CD4-positive, CD25-positive, alpha-beta regulatory T cell (primary cell): ENCODE measurements around the gene NEO1. TPM values are rescaled to one million over a fixed set of nuclear protein-coding genes. Genes with fewer than 3 reads are reported as not detected.

Experiments
- ATAC-seq, 2 donors: fragments of 150-1000 bp; cut with Tn5 transposase; one replicate each; pipeline ENCODE4 v1.10.0; 2021; ENCODE audit warnings: low read depth in 2 of 2, moderate number of reproducible peaks in 2 of 2, moderate library complexity in 1 of 2
- DNase-seq, 3 donors: peaks; one replicate each; pipeline versions ENCODE4 v3.0.0 to v3.0.0-alpha.2; 2012 to 2022; ENCODE audit warnings: mixed read lengths in 1 of 3
- H3K27ac ChIP-seq: one replicate; pipeline ENCODE4 v1.7.0; 2013; ENCODE audit warnings: mild to moderate bottlenecking, low read length; ENCODE audit not compliant: insufficient read depth, poor library complexity, severe bottlenecking
- H3K27me3 ChIP-seq: one replicate; pipeline ENCODE4 v1.7.0; 2013; ENCODE audit warnings: low read length; ENCODE audit not compliant: control insufficient read depth, insufficient read depth
- H3K36me3 ChIP-seq: one replicate; pipeline ENCODE4 v1.7.0; 2013; ENCODE audit warnings: mild to moderate bottlenecking, low read length, moderate library complexity; ENCODE audit not compliant: control insufficient read depth, insufficient read depth
- H3K4me1 ChIP-seq: 2 replicates; pipeline ENCODE4 v1.7.0; 2013; ENCODE audit warnings: mild to moderate bottlenecking, low read length; ENCODE audit not compliant: insufficient read depth, control insufficient read depth, poor library complexity, severe bottlenecking
- H3K4me3 ChIP-seq: one replicate; pipeline ENCODE4 v1.7.0; 2013; ENCODE audit warnings: low read depth, mild to moderate bottlenecking, low read length, moderate library complexity
- H3K9me3 ChIP-seq, 2 experiments: 1 replicate in 1 of 2; 2 replicates in 1 of 2; pipeline ENCODE4 v1.7.0; 2013; ENCODE audit warnings: low read length in 2 of 2, mild to moderate bottlenecking in 1 of 2, moderate library complexity in 1 of 2; ENCODE audit not compliant: control insufficient read depth in 2 of 2
- H3K27ac Mint-ChIP-seq, 3 donors: one replicate each; pipeline ENCODE4 v1.8.0; 2020 to 2022; ENCODE audit warnings: mild to moderate bottlenecking in 3 of 3, mixed read lengths in 3 of 3, moderate library complexity in 2 of 3
- H3K27me3 Mint-ChIP-seq: one replicate; pipeline ENCODE4 v1.8.0; 2022; ENCODE audit warnings: mild to moderate bottlenecking, mixed read lengths
- H3K36me3 Mint-ChIP-seq: one replicate; pipeline ENCODE4 v1.8.0; 2020; ENCODE audit warnings: mixed read lengths
- H3K4me1 Mint-ChIP-seq, 4 donors: one replicate each; pipeline ENCODE4 v1.8.0; 2020 to 2022; ENCODE audit warnings: mixed read lengths in 4 of 4, mild to moderate bottlenecking in 1 of 4
- H3K4me3 Mint-ChIP-seq, 4 donors: one replicate each; pipeline ENCODE4 v1.8.0; 2020 to 2022; ENCODE audit warnings: mild to moderate bottlenecking in 4 of 4, mixed read lengths in 4 of 4, moderate library complexity in 3 of 4
- H3K9me3 Mint-ChIP-seq, 7 donors: one replicate each; pipeline ENCODE4 v1.8.0; 2020 to 2022; ENCODE audit warnings: mixed read lengths in 7 of 7, mild to moderate bottlenecking in 3 of 7, moderate library complexity in 2 of 7
- polyA plus RNA-seq, 4 donors: library from polyadenylated mRNA; unstranded; fragments of 300-500 nt; fragmentation: Illumina TruSeq; gene quantifications; one replicate each; pipeline ENCODE4 v1.2.3, GENCODE V29; 2021
- total RNA-seq: library from RNA; stranded (reverse); gene quantifications from one replicate; pipeline ENCODE4 v1.2.3, GENCODE V29; 2022

The NEO1 gene
- total and polyA plus RNA-seq, 5 donors from 2014 or later = 0.45 to 2.7 (median 0.68) TPM

DNA sequence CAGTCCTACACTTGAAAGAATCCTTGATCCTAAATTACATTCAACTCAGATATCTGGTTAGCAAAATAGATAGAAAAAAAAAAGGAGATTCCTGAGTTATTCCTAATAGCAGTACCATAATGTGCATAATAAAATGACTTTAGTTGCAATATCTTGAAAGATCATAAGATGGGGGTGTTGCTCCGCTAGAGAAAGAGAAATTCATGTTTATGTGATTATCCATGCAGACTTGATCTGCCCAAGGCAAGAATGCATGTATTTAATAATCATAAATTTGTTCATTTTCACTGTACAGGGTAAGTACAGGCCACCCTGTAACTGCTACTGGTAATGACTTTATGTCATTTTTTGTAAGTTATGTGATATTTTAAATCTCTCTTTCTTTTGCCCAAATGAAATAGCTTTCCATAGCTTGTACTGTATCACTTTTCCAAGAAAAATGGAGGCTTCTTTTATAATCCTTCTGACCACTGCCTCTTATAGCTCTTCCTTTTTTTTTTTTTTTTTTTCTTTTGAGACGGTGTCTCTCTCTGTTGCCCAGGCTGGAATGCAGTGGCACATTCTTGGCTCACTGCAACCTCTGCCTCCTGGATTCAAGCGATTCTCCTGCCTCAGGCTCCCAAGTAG is 231.9 kb downstream of the NEO1 start:
- ATAC-seq (no peak), DNase-seq (peak in 1 of 3 donors; percentile 26)
- Histone ChIP-seq H3K4me1 (no peaks in the 10 kb centered on the region), H3K36me3 (no peaks in the 10 kb centered on the region), H3K27ac (no peak overlapping the region), H3K9me3 (no peaks in the 10 kb centered on the region), H3K4me3 (no peak overlapping the region), H3K27me3 (no peaks in the 10 kb centered on the region)
- peaks cover 0 to 16% (median 2%) of the 10 kb centered on the region in 4 donors for H3K4me1 Mint-ChIP-seq
- no peak overlapping the region for H3K4me3 Mint-ChIP-seq
- H3K27ac Mint-ChIP-seq = no peak overlapping the region
- H3K27me3 Mint-ChIP-seq = peaks cover 8% of the 10 kb centered on the region
- H3K9me3 Mint-ChIP-seq = no peaks in the 10 kb centered on the region
- no peaks in the 10 kb centered on the region for H3K36me3 Mint-ChIP-seq

- H3K4me3 ChIP-seq = no peak overlapping the region
- no peaks in the 10 kb centered on the region for H3K4me1 ChIP-seq
- H3K9me3 Mint-ChIP-seq = no peaks in the 10 kb centered on the region
- no peaks in the 10 kb centered on the region for H3K36me3 ChIP-seq
- DNase-seq (no peak), ATAC-seq (no peak)
- H3K27ac Mint-ChIP-seq = no peak overlapping the region
- H3K4me3 Mint-ChIP-seq = no peak overlapping the region
- no peak overlapping the region for H3K27ac ChIP-seq
- H3K27me3 Mint-ChIP-seq = peaks cover 8% of the 10 kb centered on the region
- H3K9me3 ChIP-seq = no peaks in the 10 kb centered on the region
- H3K4me1 Mint-ChIP-seq = peaks cover 0 to 16% (median 2%) of the 10 kb centered on the region in 4 donors
- H3K27me3 ChIP-seq = no peaks in the 10 kb centered on the region
- H3K36me3 Mint-ChIP-seq = no peaks in the 10 kb centered on the region
Measured at GRCh38 chr15:73286311-73286710, 234.0 kb downstream of the NEO1 start.

- peaks cover 0 to 16% (median 2%) of the 10 kb centered on the region in 4 donors for H3K4me1 Mint-ChIP-seq
- peak overlapping the region in 1 of 3 donors; percentile 6 for H3K27ac Mint-ChIP-seq
- H3K4me3 Mint-ChIP-seq = no peak overlapping the region
- H3K4me1 ChIP-seq = no peaks in the 10 kb centered on the region
- ATAC-seq (no peak), DNase-seq (no peak)
- H3K4me3 ChIP-seq = no peak overlapping the region
- no peaks in the 10 kb centered on the region for H3K27me3 ChIP-seq
- no peaks in the 10 kb centered on the region for H3K9me3 ChIP-seq
- H3K27me3 Mint-ChIP-seq = peaks cover 10% of the 10 kb centered on the region
- no peak overlapping the region for H3K27ac ChIP-seq
- H3K9me3 Mint-ChIP-seq = no peaks in the 10 kb centered on the region
- no peaks in the 10 kb centered on the region for H3K36me3 Mint-ChIP-seq
- H3K36me3 ChIP-seq = no peaks in the 10 kb centered on the region
Measured at GRCh38 chr15:73287019-73287418, 234.8 kb downstream of the NEO1 start.

DNA sequence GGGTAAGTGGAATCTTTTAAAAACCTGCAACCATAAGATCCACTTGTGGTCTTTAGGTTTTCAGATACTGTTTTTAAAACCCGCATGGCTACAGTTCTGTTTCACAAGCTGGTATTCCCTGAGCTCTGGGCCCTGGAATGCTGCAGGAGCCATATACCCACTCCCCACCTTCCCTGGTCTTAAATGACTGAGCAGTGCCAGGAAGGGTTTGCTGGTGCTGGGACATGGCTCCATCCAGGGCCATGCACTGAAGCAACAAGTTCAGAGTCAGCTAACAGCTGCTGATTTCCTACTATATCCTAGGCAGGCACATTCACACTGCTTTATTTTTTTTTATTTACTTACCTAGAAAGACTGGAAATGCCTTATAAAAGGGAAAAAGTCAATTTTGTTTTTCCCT is 239.2 kb downstream of the NEO1 start:
- Mint-ChIP-seq H3K27me3 (peaks cover 16% of the 10 kb centered on the region), H3K27ac (no peak overlapping the region), H3K9me3 (no peaks in the 10 kb centered on the region), H3K4me1 (peaks cover 0 to 6% (median 0%) of the 10 kb centered on the region in 4 donors), H3K36me3 (no peaks in the 10 kb centered on the region), H3K4me3 (no peak overlapping the region)
- DNase-seq (no peak), ATAC-seq (no peak)
- no peaks in the 10 kb centered on the region for H3K9me3 ChIP-seq
- no peak overlapping the region for H3K27ac ChIP-seq
- H3K4me3 ChIP-seq = no peak overlapping the region
- no peaks in the 10 kb centered on the region for H3K4me1 ChIP-seq
- no peaks in the 10 kb centered on the region for H3K27me3 ChIP-seq
- H3K36me3 ChIP-seq = no peaks in the 10 kb centered on the region

DNA sequence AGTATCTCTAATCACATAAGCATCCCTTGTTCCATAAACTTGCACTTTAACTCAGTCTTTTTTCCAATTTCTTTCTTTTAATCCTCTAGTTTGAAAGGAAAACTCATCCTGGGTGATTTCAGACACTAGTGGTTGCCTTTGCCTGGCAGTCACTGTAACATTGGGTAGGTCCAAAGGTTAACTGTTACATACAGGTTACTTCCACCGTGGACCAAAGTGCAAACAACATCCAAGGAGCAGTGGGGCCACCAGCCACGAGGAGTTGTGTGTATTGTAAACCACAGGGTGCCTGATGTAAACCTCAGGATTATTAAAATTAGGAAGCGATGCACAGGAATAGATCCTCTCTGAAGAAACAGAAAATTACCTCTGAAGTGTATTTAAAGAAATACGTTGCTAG is 241.5 kb downstream of the NEO1 start:
- H3K27ac Mint-ChIP-seq = no peak overlapping the region
- no peaks in the 10 kb centered on the region for H3K36me3 ChIP-seq
- no peaks in the 10 kb centered on the region for H3K4me1 ChIP-seq
- no peak overlapping the region for H3K4me3 Mint-ChIP-seq
- H3K9me3 Mint-ChIP-seq = peaks cover 0 to 3% (median 0%) of the 10 kb centered on the region in 7 donors
- H3K27me3 Mint-ChIP-seq = peaks cover 7% of the 10 kb centered on the region
- ATAC-seq = no peak
- no peaks in the 10 kb centered on the region for H3K36me3 Mint-ChIP-seq
- no peaks in the 10 kb centered on the region for H3K9me3 ChIP-seq
- DNase-seq = no peak
- no peak overlapping the region for H3K27ac ChIP-seq
- H3K4me1 Mint-ChIP-seq = no peaks in the 10 kb centered on the region
- no peak overlapping the region for H3K4me3 ChIP-seq
- no peaks in the 10 kb centered on the region for H3K27me3 ChIP-seq

- no peaks in the 10 kb centered on the region for H3K27me3 ChIP-seq
- no peak overlapping the region for H3K27ac ChIP-seq
- H3K4me1 Mint-ChIP-seq = no peaks in the 10 kb centered on the region
- no peak overlapping the region for H3K4me3 Mint-ChIP-seq
- peaks cover 7% of the 10 kb centered on the region for H3K27me3 Mint-ChIP-seq
- ATAC-seq = no peak
- no peaks in the 10 kb centered on the region for H3K36me3 Mint-ChIP-seq
- H3K9me3 Mint-ChIP-seq = peaks cover 0 to 3% (median 0%) of the 10 kb centered on the region in 7 donors
- no peak for DNase-seq
- no peak overlapping the region for H3K27ac Mint-ChIP-seq
- H3K4me1 ChIP-seq = no peaks in the 10 kb centered on the region
- H3K36me3 ChIP-seq = no peaks in the 10 kb centered on the region
- no peaks in the 10 kb centered on the region for H3K9me3 ChIP-seq
- no peak overlapping the region for H3K4me3 ChIP-seq
Measured at GRCh38 chr15:73295630-73296286, 243.5 kb downstream of the NEO1 start.

DNA sequence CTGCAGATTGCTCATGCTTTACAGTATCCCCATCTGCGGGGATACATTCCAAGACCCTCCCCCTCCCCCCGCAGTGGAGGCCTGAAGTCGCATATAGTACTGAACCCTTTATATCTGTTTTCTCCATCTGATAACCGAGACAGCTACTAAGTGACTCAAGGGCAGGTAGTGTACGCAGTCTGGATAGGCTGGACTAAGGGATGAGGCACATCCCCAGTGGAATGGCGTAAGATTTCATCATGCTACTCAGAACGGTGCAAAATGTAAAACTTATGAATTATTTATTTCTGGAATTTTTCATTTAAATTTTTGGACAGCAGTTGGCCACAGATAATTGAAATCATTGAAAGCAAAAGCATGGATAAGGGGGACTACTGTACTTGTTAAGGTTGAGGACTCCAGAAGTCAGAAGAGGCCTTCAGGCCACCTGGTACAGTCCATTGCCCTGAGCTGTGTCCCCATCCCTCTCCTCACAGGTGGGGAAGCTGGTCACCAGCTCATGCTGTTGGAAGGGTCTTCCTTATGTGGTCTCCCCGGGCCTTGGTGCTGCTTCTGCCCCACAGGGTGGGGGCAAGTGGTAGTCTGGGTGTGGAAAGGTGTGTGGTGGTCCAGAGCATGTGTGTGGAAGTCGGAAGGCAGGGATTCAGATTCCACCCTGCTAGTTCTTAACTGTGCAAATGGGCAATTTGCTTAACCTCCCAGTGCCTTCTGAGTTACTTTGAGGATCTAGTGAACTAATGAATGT is 244.5 kb downstream of the NEO1 start:
- Histone ChIP-seq H3K27me3 (no peaks in the 10 kb centered on the region), H3K4me1 (no peaks in the 10 kb centered on the region), H3K9me3 (no peaks in the 10 kb centered on the region), H3K4me3 (no peak overlapping the region), H3K36me3 (no peaks in the 10 kb centered on the region), H3K27ac (no peak overlapping the region)
- Mint-ChIP-seq H3K9me3 (peaks cover 0 to 3% (median 0%) of the 10 kb centered on the region in 7 donors), H3K27ac (no peak overlapping the region), H3K27me3 (peaks cover 7% of the 10 kb centered on the region), H3K4me1 (no peaks in the 10 kb centered on the region), H3K36me3 (no peaks in the 10 kb centered on the region), H3K4me3 (no peak overlapping the region)
- no peak for DNase-seq
- ATAC-seq = no peak
